Activated naive CD4-positive, alpha-beta T cell treated with Interleukin-2 at 50 U/mL for 16 hours (primary cell): ENCODE data around the gene OR10G3.
"Not testable (repeated sequence)": the region's sequence is repeated elsewhere in the genome, so short reads cannot be mapped to it uniquely, and the experiment has no call there.

ENCODE experiments used
- DNase-seq: peaks from one replicate; pipeline ENCODE4 v3.0.0-alpha.2; 2020

OR10G3 gene

GRCh38 chr14:21579976-21580375 lies at the start of gene OR10G3:
Gene OR10G3, minus strand, starts transcription at chr14:21580076. Its CDS starts 9,332 bp downstream, at chr14:21570744.
- DNase-seq = no peak

- DNase-seq = no peak
Observed at GRCh38 chr14:21626491-21627230, 46.8 kb upstream of the OR10G3 start.

GRCh38 chr14:21617614-21618013 lies 37.7 kb upstream of the OR10G3 start:
- DNase-seq = no peak

- DNase-seq = no peak
Observed at GRCh38 chr14:21614240-21614639, 34.4 kb upstream of the OR10G3 start.

GRCh38 chr14:21612324-21612723 lies 32.4 kb upstream of the OR10G3 start:
- DNase-seq = no peak

GRCh38 chr14:21602181-21602580 lies 22.3 kb upstream of the OR10G3 start:
- DNase-seq = not testable (repeated sequence)

GRCh38 chr14:21589317-21589716 lies 9.4 kb upstream of the OR10G3 start:
- DNase-seq = no peak

GRCh38 chr14:21575661-21576060 lies 4.2 kb downstream of the OR10G3 start:
- DNase-seq = no peak

GRCh38 chr14:21572604-21573003 lies 7.3 kb downstream of the OR10G3 start:
- no peak for DNase-seq

- no peak for DNase-seq
Observed at GRCh38 chr14:21558703-21559170, 21.1 kb downstream of the OR10G3 start.

GRCh38 chr14:21557084-21557901 lies 22.6 kb downstream of the OR10G3 start:
- peak; percentile 70 for DNase-seq

- DNase-seq = no peak
Observed at GRCh38 chr14:21556378-21557083, 23.3 kb downstream of the OR10G3 start.

GRCh38 chr14:21553266-21553665 lies 26.6 kb downstream of the OR10G3 start:
- no peak for DNase-seq

- DNase-seq = not testable (repeated sequence)
Observed at GRCh38 chr14:21544588-21544987, 35.3 kb downstream of the OR10G3 start.

GRCh38 chr14:21543963-21544362 lies 35.9 kb downstream of the OR10G3 start:
- no peak for DNase-seq

- DNase-seq = no peak
Observed at GRCh38 chr14:21543521-21543960, 36.3 kb downstream of the OR10G3 start.

- no peak for DNase-seq
Observed at GRCh38 chr14:21541413-21542074, 38.3 kb downstream of the OR10G3 start.

- no peak for DNase-seq
Observed at GRCh38 chr14:21539189-21539940, 40.5 kb downstream of the OR10G3 start.

- DNase-seq = no peak
Observed at GRCh38 chr14:21537090-21537424, 42.8 kb downstream of the OR10G3 start.

- DNase-seq = no peak
Observed at GRCh38 chr14:21536418-21537089, 43.3 kb downstream of the OR10G3 start.
